HG02973 (cell line): ENCODE measurements around the gene IDE.
"Not testable (repeated sequence)": the region's sequence is repeated elsewhere in the genome, so short reads cannot be mapped to it uniquely, and the experiment has no call there.

Experiments
- ATAC-seq: cut with Tn5 transposase; IDR thresholded peaks from one replicate; pipeline ENCODE4 v1.9.1; 2021; ENCODE audit warnings: moderate library complexity; ENCODE audit not compliant: unreplicated experiment

Gene IDE

GRCh38 chr10:92492748-92493240 is 81.1 kb downstream of the IDE start:
- no peak for ATAC-seq

- no peak for ATAC-seq
Measured at GRCh38 chr10:92490387-92490786, 83.5 kb downstream of the IDE start.

GRCh38 chr10:92486637-92487036 is 87.3 kb downstream of the IDE start:
- no peak for ATAC-seq

- no peak for ATAC-seq
Measured at GRCh38 chr10:92483539-92483938, 90.4 kb downstream of the IDE start.

- no peak for ATAC-seq
Measured at GRCh38 chr10:92480413-92480812, 93.5 kb downstream of the IDE start.

GRCh38 chr10:92479547-92479946 is 94.3 kb downstream of the IDE start:
- ATAC-seq: no peak

GRCh38 chr10:92478536-92478935 is 95.4 kb downstream of the IDE start:
- no peak for ATAC-seq

- no peak for ATAC-seq
Measured at GRCh38 chr10:92475357-92475868, 98.5 kb downstream of the IDE start.

GRCh38 chr10:92470026-92470425 is 103.9 kb downstream of the IDE start:
- no peak for ATAC-seq

- no peak for ATAC-seq
Measured at GRCh38 chr10:92464364-92464763, 109.5 kb downstream of the IDE start.

- ATAC-seq: no peak
Measured at GRCh38 chr10:92463582-92463981, 110.3 kb downstream of the IDE start.

GRCh38 chr10:92454955-92455354 is 118.9 kb downstream of the IDE start:
- ATAC-seq: not testable (repeated sequence)

- ATAC-seq: no peak
Measured at GRCh38 chr10:92452313-92452712, 121.6 kb downstream of the IDE start.

GRCh38 chr10:92451431-92451830 is 122.5 kb downstream of the IDE start:
- ATAC-seq: no peak

GRCh38 chr10:92450896-92451295 is 123.0 kb downstream of the IDE start:
- ATAC-seq: no peak

GRCh38 chr10:92440578-92440977 is 133.3 kb downstream of the IDE start:
- no peak for ATAC-seq

- ATAC-seq: no peak
Measured at GRCh38 chr10:92438220-92438619, 135.7 kb downstream of the IDE start.

- no peak for ATAC-seq
Measured at GRCh38 chr10:92436611-92437010, 137.3 kb downstream of the IDE start.

- not testable (repeated sequence) for ATAC-seq
Measured at GRCh38 chr10:92436065-92436464, 137.8 kb downstream of the IDE start.

GRCh38 chr10:92434385-92434784 is 139.5 kb downstream of the IDE start:
- ATAC-seq: no peak

GRCh38 chr10:92432596-92432995 is 141.3 kb downstream of the IDE start:
- no peak for ATAC-seq

GRCh38 chr10:92430103-92430502 is 143.8 kb downstream of the IDE start:
- ATAC-seq: no peak

GRCh38 chr10:92421550-92421949 is 152.3 kb downstream of the IDE start:
- no peak for ATAC-seq
